Stimulated activated CD4-positive, alpha-beta T cell treated with anti-CD3 and anti-CD28 coated beads, Interleukin-1b, Interleukin-23, amount 100 ng/mL, for 4 hours (primary cell): Measurements from ENCODE around the gene NTM.
"Not testable (repeated sequence)": the region's sequence is repeated elsewhere in the genome, so short reads cannot be mapped to it uniquely, and the experiment has no call there.

ENCODE experiments used
- DNase-seq, 2 donors: peaks; one replicate each; pipeline ENCODE4 v3.0.0-alpha.2; 2020; ENCODE audit warnings: low read depth in 2 of 2

NTM gene

DNA sequence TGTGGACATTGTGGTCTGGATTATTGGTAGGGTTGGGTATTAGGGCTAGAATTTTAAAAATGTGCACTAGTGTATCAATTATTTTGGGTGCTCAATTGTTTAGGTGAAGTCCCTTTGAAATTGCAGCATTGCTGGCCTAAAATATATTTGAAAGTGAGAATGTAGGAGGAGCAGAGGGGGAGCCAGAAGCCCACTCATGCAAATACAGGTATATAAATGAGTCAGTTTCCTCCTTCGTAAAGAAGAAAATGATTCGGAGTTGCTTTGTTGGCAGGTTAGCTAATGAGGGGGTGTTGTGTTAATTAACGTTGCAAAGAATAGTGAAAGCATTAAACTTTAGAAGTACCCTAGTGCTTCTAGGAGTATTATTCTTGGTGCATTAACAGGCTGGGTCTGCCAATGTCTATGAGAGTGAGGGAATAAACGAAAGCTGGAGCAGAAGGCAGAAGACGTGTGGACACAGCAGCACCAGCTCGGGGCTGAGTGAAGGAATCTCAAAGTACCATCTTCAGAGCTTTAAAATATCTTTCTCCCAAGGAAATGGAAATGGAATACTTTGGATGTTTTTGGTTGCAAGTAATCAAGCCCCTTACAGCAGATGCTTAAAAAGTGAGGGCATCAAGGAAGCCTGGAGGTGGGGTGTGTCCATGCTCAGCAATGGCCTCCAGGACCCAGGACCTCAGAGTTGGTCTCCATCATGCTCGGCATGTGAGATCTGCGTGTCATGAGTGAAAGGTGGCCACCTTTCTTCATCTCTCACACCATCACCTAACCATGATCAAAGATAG is 522.9 kb downstream of the NTM start:
- DNase-seq, result no peak

DNA sequence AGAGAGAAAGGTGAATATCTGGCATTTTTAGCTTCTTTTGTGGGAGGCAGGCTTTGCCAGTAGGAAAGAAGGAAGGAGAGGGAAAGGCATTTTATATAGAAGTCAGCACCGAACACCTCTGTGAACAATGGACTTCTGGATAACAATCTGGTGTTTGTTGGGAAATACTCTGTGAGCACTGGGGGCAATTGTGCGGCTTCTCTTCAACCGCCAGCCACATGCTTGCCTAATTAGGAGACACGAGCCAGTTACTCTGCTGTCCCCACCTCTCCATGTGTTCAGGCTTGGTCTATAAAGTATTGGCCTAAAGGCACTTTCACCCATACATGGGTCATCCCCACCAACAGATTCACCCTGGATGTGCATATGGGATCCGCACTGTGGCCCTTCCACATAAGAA is 523.6 kb downstream of the NTM start:
- no peak for DNase-seq

DNA sequence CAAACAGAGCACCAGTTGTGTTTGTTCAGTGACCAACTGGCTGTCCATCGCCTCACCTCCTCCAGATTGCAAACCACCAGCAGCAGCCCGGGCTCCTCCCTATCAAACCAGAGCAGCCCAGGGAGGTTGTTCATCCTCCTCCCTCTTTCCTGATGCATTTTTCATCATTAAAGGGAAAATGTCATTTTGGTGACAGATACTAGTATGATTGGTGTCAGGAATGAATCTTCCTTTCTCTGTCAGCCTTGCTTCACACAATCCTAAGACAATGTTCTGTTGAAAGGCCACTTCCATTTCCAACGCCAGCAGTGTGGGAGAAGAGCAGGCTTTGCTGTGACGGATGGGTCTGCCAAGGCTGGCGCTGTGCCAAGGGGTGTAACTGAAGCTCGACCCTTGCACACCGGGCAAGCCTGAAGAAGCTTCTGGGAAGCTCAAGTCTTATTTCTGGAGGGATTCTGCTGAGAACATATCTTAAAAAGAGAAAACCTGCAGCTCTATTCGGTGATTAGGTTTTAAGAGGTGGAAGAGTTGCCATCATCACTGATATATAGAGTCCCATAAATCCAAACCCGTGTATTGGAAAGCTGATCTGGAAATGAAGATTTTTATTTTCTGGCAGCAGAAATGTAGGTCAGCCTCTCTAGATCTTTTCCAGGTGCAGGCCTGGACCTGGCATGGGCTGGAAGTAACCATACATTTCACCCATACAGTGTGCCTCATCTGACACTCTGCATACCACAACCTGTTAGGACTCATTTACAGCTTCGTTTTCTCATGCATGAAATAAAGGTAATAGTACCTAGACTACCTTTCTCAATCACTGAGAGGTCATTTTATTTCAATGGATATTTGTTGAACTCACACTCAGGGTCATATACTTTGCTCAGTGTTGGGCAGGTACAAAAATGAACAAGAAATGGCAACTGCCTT is 524.5 kb downstream of the NTM start:
- no peak for DNase-seq

DNA sequence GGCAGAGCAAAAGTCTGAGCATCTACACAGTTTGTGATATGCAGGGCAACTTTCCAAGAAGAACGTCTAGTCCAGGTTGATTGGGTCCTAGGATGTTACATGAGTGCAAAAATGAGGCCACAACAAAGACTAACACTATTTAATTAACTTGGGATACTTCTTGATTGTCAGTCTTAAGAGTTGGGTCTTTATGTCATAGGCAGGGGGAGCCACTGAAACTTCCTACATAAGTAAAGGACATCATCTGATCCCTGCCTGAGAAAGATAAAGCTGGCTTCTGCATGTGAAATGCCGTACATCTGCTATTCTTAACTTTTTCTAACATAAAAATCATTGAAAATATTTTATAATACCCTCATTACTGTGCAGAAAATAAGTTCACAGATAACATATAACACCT is 525.5 kb downstream of the NTM start:
- DNase-seq, result no peak

DNA sequence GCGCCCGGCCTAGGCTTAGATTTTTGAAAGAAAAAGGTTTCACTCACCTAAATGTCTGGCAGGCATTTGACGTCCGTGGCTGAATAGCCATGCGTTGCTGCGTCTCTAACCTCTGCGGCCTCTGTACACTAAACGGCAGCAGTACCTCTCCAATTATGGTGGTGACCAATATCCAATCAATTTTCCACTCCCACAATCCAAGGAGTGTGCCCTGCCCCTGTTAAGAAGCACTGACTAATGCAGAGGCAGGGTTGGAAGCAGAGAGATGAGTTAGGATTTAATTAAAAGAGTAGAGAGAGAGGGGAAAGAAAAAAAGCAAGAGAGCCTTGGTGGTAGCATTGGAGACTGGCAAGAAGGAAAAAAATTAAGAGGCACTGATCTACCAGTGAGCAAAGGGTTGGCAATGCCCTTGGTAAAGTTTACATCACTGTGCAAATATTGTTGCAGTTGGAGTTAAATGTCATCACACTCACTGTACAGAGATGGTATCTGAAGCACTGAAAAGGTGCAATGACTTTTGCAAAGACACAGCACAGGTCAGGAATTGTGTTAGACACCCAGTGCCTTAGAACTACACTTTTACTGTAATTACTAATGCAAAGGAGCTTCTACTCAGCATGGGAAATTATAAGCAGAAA is 526.7 kb downstream of the NTM start:
- DNase-seq, result no peak

DNA sequence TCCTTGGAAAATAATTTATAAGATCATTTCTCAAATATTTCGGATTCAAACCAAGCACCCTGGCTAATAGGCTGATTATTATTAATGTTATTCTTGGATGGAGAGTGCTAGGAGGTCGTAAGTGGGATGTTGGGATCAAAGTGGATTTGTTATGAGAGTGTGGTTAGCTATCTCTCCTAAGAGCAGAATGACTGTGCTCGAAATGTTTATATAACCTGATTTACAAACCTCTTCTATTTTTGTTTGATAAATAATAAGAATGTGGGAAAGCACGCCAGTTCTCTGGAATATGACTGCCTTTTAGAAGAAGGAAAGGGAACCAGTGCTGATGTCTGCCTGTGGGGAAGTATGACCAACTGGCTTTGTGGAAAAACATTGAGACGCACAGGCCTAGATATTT is 527.5 kb downstream of the NTM start:
- DNase-seq, result no peak

DNA sequence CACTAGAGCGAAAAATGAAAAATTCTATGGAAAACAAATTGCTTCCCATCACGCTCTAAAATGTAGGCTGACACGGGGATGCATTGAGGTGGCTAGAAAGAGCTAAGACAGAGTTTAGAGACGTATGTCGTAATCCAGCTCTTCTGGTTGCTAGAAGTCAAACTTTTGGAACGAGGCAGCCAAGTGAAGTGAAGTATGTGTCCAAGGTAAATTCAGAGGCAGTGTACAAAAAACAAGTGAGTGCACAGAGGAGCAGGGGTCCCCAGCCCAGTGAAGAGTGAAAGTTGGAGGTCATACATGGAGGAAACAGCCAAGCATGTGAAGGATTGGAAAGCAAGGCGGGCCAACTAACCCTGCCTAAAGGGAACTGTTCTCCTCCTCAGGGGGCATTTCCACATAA is 528.5 kb downstream of the NTM start:
- DNase-seq, result no peak

DNA sequence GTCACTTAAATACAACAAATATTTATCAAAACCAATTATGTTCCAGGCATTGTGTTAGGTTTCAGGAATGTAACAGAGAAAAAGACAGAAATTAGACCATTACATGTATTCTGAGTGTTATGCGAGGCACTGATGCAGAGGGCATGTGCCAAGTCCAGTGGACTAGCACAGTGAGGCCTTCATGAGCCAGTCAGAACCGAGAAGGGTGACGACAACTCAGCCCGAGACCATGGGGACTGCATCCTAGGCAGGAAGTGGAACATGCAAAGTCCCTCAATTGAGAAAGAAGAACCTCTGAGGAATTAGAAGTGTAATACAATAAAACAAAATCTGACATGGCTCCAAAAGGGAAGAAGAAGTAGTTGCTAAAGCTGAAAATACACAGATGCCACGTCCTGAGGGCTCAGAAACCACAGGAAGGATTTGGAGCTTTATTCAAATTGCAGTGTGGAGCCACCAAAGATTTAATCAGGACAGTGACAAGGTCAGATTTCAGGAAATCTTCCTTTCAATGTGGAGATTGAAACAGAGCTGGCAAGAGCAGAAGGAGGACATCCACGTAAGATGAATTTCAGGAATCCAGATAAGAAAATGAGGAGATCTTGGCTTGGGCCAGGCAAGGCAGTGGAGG is 529.6 kb downstream of the NTM start:
- DNase-seq, result no peak

DNA sequence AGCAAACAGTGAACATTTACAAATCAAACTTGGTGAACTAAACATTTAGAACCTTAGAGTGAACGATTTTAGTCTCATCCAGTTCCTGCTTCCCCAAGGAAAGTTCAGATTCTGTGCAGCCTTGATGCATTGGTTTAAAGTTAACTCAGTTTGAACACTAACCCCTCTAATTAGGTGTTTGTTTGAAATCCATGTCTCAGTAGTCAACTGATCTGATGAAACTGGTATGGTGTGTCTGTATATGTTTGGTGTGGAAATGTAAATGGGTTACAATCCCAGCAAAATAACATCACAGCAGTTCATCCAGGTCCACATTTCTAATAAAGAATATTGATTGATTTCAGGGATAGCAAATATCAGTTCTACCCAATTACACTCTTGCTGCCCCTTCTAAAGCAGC is 532.0 kb downstream of the NTM start:
- DNase-seq, result no peak

DNA sequence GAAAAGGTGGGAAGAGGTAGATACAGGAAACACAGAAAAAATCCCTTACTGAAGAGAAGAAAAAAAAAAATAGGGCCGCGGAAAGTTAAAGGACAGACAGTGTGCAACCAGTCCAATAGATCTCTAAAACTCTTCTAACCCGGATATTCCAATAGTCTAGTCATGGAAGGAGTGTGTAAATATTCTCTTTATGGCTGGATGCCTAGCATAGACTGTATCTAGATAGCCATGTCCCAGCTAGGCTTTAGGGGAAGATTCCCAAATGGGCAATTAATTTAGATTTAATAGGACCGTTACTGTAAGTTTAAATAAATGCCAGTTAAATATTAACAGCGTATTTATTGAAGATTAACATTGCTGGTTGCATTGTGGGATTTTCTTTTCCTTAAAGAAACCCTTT is 532.7 kb downstream of the NTM start:
- DNase-seq, result no peak

DNA sequence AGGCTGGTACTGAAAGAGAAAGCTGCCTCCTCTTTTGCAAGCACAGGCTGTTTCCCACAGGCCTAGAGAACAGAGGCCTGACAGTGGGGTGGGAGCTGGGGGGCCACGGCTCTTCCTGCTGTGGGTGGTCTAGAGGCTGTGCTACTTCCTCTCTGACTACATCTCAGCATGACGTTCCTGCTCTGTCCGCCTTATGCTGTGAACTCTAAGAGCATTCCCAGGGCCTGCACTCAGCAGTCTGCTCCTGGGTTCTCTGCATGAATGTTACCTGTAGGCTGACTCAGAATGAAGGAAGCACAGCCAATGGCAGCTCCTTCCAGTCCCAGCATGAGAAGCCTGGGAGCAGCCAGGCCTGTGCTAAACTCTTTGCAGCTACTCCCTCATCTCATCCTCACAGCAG is 534.3 kb downstream of the NTM start:
- DNase-seq, result no peak

DNA sequence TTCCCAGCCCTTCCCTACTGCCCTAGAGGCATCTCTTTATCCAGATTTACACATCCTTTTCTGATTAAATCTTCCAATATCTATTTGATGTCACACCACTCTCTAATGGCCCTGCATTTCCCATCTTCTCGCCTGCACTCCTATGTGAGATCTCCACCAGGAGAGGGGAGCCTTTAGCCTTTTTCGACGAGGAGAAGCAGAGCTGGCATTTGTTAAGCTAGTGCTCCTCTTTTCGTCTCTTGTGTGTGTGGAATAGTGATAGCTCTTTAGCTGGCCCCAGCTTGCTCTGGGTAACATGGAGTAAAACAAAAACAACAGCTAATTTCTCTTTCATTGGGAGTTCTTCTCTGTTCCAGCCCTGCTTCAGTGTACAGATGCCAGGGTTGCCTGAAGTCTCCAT is 536.5 kb downstream of the NTM start:
- DNase-seq, result no peak

DNA sequence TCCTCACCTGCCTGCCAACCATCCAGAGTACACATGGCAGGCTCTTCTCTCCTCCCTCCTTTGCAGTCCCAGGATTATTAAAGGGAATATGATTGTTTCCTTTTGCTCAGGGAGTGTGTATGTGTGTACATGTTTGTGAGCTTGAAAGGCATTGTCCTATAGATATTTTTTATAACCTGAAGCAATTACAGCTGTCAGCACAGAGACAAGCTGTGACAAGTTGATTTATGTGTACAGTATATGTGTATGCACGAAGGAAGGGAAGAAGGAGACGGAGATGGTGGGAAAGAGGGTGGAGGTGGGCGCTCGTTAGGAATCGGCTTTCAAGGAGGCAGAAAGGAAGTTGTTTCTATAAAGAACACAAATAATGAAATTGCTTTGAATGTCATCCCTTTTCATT is 537.0 kb downstream of the NTM start:
- no peak for DNase-seq

DNA sequence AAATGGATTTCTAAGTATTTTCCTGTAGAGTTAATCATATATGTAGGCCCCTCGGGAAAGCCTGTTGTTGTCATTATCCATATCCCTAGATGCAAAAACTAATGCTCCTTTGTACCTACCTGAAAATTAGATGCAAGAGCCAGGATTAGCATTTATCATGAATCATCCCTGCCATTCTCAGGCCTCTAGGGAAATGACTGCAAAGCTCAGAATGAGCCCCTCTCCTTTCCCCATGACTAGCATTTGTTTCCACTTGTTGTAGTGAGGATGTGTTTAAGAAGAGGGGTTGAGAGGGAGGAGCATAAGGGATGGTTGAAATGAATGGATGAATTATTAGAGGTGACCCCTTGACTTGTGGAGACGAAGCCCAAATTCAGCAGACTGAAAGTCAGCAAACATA is 537.9 kb downstream of the NTM start:
- no peak for DNase-seq

DNA sequence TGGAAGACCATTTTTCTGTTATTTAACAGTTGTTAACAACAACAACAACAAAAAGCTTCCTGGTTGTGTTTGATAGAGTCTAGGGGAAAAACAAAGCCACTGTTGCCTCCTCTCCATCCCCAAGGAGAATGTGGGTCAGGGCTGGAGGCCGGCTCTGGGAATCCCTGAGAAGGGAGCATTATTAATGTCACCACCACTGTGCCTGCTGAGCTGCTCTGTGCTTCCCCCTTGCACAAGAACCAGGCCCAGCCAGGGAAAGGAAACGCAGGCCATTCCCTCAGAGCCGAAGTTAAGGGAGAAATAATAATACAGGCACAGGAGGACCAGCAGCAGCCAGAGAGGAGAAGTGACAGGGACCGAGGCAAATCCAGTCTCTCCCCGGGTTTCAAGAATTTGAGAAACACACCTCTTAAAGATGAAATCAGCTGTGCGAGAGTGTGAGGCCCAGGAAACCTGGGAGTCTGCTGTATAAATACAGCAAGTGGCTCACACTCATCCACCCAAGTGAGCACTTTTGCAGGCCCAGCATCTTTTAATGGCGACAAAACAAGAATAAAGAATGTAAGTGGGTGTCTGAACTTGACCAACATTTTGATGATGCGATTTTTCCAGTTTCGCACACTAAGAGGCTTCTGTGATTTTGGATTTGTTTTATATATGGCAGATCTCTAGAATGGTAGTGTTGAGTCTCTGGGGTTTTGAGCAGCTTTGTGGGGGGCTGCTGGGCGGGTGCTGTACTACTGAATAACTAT is 539.2 kb downstream of the NTM start:
- no peak for DNase-seq

DNA sequence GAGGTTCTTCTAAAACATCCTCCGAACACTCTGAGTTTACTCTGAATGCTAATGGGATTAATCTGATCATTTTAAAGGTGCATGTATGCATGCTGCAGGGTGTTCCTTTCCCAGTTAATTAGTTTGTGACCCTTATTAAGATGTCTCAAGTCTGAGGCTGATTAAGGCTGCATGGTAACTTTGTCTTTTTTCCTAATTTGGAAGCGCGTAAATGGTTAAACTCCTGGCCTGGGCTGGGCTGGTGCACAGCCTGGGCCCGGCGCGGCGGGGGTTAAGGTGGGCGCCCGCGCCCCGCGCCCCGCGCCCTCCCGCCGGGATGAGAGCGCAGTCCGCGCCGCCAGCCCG is 539.7 kb downstream of the NTM start:
- DNase-seq, result no peak

DNA sequence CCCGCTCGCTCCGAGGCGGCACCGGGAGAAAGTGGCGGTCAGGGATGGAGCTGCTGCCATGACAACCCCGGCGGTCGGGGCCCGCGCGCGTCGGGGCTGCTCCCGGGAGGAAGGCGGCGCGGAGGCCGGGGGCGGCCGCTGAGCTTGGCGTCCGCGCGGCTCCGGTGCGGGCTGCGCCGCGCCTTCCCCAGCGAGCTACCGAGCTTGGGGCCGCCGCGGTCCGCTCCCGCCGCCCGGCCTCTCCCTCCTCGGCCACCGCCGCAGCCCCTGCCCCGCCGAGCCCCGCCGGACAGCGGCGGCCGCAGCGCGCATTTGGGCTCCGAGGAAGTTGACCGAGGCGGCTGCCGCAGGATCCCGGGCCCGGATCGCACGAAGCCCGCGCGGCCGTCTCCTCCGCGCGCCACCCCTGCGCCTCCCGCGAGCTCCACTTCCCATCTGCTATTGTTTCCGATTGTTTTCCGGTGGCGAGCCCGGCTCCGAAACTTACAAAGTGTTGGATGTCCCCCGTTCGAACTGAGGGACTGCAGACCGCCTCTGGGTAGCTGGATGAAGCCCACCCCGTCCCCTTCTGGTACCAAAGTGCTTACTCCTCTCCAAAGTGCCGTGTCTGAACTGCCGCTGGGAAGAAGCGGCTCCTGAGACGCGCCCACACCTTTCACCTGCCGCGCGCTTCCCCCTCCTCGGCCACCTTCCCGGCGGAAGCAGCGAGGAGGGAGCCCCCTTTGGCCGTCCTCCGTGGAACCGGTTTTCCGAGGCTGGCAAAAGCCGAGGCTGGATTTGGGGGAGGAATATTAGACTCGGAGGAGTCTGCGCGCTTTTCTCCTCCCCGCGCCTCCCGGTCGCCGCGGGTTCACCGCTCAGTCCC is 540.3 kb downstream of the NTM start:
- DNase-seq, result no peak

DNA sequence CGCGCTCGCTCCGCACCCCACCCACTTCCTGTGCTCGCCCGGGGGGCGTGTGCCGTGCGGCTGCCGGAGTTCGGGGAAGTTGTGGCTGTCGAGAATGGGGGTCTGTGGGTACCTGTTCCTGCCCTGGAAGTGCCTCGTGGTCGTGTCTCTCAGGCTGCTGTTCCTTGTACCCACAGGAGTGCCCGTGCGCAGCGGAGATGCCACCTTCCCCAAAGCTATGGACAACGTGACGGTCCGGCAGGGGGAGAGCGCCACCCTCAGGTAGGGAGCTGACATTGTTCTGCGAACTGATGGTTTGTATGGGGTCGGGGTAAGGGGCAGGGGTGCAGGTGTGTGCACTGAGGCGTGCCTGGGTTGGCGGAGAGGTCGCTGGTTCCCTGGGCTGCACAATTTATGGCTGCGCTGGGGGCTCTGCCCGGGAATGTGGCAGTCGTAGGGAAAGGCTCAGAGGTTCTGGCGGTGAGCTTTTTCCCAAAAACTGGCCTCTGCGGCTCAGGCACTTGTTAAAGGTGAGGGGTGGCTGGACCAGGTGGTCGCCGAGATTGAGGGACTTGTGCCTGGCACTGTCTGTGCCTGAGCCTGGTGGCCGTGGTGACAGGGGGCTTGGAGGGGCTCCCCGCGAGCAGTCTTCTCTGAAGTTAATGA is 541.1 kb downstream of the NTM start:
- DNase-seq, result not testable (repeated sequence)

DNA sequence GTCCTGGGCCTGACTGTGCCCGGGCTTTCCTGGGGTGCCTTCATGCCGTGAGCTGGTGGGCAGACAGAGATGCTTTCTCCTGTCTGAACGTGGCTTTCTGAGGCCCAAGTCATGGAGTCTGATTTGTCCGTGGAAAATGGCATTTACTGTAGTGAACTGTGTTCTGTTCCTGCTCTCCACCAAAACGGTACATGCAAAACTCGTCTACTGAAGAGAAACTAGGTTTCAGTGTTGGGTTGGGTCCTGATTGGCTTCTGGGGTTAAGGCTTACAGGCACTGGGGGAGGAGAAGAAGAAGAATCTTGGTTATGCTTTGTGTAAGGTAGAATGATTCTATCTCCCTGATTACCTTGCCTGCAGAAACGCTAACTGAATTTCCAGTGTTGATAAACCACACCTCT is 541.7 kb downstream of the NTM start:
- no peak for DNase-seq

DNA sequence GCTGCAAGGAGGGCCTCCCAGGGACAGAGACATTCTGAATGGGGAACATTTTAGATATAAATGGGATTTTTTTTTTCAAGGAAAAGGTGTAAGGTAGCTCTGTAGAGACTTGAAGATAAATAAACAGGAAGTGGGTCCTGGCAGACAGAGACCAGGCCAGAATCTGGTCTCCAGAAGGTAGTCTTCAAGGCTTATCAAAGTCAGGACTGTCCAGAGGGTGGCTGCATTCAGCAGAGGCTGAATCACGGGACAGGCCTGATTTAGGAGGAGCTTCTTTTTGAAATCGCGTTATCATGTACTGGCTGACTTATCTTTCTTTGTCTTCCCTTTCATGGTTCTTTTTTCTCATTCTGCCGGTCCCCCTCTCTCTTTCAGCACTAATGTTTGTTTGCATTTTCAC is 542.9 kb downstream of the NTM start:
- DNase-seq, result no peak
